ENCODE measurements around the gene USP31.

Gene USP31

DNA sequence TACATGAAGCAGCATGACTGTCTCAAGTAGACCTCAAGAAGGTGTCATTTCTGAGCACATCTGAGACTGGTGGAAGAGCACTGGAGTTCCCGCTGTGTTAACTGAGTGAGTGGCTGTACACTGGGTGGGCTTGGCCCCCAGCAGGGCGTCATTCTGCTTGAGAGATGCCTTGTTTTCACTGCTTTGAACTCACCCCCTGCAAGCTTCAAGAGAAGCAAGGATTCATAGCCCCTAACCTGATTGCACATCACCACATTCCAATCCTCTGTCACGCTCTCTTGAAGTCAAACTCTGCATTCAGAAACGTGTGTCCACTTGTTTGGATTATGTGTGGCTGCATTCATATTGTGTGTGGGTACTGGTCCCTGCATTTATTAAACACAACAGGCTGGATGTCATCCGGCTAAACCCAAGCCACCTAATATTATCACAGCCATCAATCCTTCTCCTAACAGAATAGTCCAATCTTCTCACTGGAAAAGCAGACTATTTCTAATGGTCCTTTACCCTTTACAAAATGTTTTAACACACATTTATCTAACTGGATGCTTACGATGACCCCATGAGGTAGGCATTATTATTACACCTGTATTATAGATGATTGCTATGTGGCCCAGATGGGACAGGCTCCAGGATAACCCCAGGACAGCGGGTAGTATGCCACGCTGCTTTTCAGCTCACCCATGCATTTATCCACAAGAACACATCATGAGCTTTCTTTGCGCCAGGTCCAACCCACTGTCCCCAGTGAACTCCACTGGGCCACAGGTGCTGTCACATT lies 76.3 kb downstream of the USP31 start:
- Histone ChIP-seq H3K27me3 (no peaks in the 10 kb centered on the region), H3K4me1 (peaks cover 12% of the 10 kb centered on the region), H3K9me3 (no peaks in the 10 kb centered on the region), H3K4me3 (ENCODE audit: low read depth, low read length) (no peak overlapping the region), H3K36me3 (peaks cover 35% of the 10 kb centered on the region)
- DNase-seq = no peak
- TF ChIP-seq CTCF (IDR thresholded peaks at IDR 0.05; ENCODE audit: low read depth, low read length) = peak; percentile 35

DNA sequence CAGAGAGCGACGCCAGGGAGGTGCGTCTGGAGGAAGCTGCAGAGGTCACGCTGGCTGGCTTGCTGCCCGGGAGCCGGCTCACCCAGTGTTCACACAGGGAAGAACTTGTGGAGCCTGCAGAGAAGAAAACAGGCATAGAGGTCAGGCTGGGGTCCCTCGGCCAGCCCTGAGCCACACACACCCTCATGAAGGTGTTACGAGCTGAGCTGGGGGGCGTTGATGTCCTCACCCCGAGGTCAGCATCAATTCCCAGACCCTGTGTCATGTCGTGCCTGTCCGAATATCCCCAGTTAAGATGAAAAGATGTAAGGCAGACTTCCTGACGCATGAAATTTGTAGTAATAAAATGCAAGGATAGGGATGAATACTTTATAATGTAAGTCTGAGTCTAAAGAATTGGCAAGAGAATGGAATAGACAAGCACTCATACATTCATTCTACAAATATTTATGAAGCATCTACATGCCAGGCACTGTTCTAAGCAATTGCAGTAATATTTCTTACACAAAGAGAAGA lies 77.1 kb downstream of the USP31 start:
- H3K9me3 ChIP-seq = no peaks in the 10 kb centered on the region
- peaks cover 40% of the 10 kb centered on the region for H3K36me3 ChIP-seq

DNA sequence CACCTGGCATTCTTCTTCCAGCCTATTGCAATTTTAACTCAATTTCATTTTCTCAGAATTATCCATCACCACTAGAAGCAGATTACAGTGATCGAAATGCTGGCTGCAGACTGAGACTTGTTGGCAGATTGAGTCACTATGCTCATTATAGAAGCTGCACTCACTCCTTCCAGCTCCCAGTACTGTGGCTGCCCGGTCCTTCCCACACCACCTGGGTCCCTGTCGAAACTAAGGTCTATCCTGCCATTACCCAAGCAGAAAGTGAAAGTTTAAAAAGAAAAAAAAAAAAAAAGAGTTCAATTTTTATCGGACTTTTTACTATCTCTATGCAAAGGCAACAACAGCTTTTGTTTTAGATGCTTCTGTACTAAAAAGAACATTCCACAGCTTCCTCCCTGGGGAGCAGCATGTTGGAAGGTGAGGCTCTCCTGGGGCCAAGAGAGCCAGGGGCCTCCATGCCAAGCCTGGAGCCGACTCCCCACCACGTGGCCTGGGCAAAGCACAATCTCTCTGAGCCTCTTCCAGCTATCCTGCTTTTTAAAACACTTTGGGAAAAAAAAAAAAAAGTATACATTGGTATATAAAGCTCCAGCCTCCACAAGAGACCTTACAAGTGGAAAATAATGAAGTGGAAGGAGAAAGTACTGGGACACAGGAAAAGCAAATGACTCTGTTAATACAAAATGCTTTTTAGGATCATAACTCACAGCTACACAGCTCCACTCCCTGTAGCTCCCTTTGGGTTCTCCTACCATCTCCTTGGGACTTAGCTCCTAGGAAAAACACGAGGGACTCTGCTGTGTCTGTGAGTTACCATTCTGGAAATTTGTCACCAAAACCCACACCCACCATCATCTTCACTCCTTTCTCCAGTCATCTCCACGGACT lies 77.8 kb downstream of the USP31 start:
- H3K4me3 ChIP-seq (ENCODE audit: low read depth, low read length) = peak overlapping the region; percentile 7; the same call in 1 of the 2 replicates
- no peaks in the 10 kb centered on the region for H3K9me3 ChIP-seq
- no peak for TF ChIP-seq CTCF (IDR thresholded peaks at IDR 0.05; ENCODE audit: low read depth, low read length)
- no peak for DNase-seq
- H3K4me1 ChIP-seq = peaks cover 12% of the 10 kb centered on the region
- peaks cover 40% of the 10 kb centered on the region for H3K36me3 ChIP-seq
- H3K27me3 ChIP-seq = no peaks in the 10 kb centered on the region

More for the DNA sequence above, 77.1 kb downstream of the USP31 start:
- no peak for TF ChIP-seq CTCF (IDR thresholded peaks at IDR 0.05; ENCODE audit: low read depth, low read length)
- Histone ChIP-seq H3K27me3 (no peaks in the 10 kb centered on the region), H3K4me1 (peaks cover 12% of the 10 kb centered on the region), H3K4me3 (ENCODE audit: low read depth, low read length) (peak overlapping the region; percentile 7; the same call in 1 of the 2 replicates)
- DNase-seq = peak; percentile 83

- Histone ChIP-seq H3K4me1 (peaks cover 12% of the 10 kb centered on the region), H3K9me3 (no peaks in the 10 kb centered on the region), H3K27me3 (no peaks in the 10 kb centered on the region), H3K36me3 (peaks cover 40% of the 10 kb centered on the region), H3K4me3 (ENCODE audit: low read depth, low read length) (no peak overlapping the region)
- TF ChIP-seq CTCF (IDR thresholded peaks at IDR 0.05; ENCODE audit: low read depth, low read length) = no peak
- DNase-seq = no peak
These were observed 79.4 kb downstream of the USP31 start for GRCh38 chr16:23069844-23070243.

DNA sequence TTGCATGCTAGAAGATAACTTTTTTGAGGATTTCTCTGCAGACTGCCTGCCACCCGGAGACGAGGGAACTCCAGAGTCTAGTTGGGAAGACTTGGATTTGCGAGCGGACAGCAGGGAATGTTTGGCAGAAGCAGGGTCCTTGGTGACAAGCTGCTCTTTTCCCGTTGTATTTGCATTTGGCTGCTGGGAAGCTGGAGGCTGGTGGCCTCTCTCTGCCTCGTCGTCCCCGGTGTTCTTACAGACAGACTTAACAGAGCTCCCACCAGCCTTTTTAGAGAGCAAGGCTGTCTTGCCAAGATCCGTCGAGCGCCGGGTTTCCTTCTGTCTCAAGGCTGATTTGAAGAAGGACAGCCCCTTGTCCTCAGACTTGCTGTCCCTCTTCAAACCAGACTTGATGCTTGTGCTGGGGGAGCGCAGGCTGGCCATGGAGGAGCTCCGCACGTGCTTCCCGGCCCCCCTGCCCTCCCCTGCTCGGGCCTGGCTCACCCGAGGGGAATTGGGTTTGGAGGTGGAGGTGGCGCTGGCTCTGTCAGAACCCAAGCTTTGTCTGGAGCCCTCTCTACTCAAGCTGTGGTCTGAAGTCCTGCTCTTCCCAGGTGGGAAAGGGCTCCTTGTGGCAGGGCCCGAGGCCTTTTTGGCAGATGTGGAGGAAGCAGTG lies 81.0 kb downstream of the USP31 start:
- Histone ChIP-seq H3K36me3 (peaks cover 37% of the 10 kb centered on the region), H3K4me3 (ENCODE audit: low read depth, low read length) (no peak overlapping the region), H3K9me3 (no peaks in the 10 kb centered on the region), H3K27me3 (no peaks in the 10 kb centered on the region), H3K4me1 (peaks cover 12% of the 10 kb centered on the region)
- no peak for TF ChIP-seq CTCF (IDR thresholded peaks at IDR 0.05; ENCODE audit: low read depth, low read length)
- no peak for DNase-seq

All from BE2C (cell line).